ENCODE results near the gene USP5.

The USP5 gene

GRCh38 chr12:6839482-6840201 is 12.3 kb upstream of the USP5 start:
- no peak overlapping the region for H3K4me3 ChIP-seq (ENCODE audit: low read depth, low read length)
- TF ChIP-seq CTCF (IDR thresholded peaks at IDR 0.05; ENCODE audit: low read depth, low read length), result no peak
- in situ Hi-C loops (cut with HindIII; ENCODE audit: low sequenced_read_pairs), result no loop called here
- no peak for DNase-seq (ENCODE audit: low read depth, low spot score)

- no peak for DNase-seq (ENCODE audit: low read depth, low spot score)
- in situ Hi-C loops (cut with HindIII; ENCODE audit: low sequenced_read_pairs), result no loop called here
- TF ChIP-seq CTCF (IDR thresholded peaks at IDR 0.05; ENCODE audit: low read depth, low read length), result no peak
- H3K4me3 ChIP-seq (ENCODE audit: low read depth, low read length), result no peak overlapping the region
Observed at GRCh38 chr12:6840330-6840729, 11.6 kb upstream of the USP5 start.

GRCh38 chr12:6840761-6841515 is 11.0 kb upstream of the USP5 start, which contains the start of gene GNB3:
TSS of gene GNB3 (plus strand) at chr12:6840925. CDS start at chr12:6841288, 363 bp downstream.
- TF ChIP-seq CTCF (IDR thresholded peaks at IDR 0.05; ENCODE audit: low read depth, low read length), result no peak
- in situ Hi-C loops (cut with HindIII; ENCODE audit: low sequenced_read_pairs), result no loop called here
- H3K4me3 ChIP-seq (ENCODE audit: low read depth, low read length), result no peak within 1 kb of the TSS
- DNase-seq (ENCODE audit: low read depth, low spot score), result no peak

GRCh38 chr12:6842075-6842474 is 9.9 kb upstream of the USP5 start:
- no peak for DNase-seq (ENCODE audit: low read depth, low spot score)
- H3K4me3 ChIP-seq (ENCODE audit: low read depth, low read length), result no peak overlapping the region
- TF ChIP-seq CTCF (IDR thresholded peaks at IDR 0.05; ENCODE audit: low read depth, low read length), result no peak
- in situ Hi-C loops (cut with HindIII; ENCODE audit: low sequenced_read_pairs), result no loop called here

- in situ Hi-C loops (cut with HindIII; ENCODE audit: low sequenced_read_pairs), result no loop called here
- no peak overlapping the region for H3K4me3 ChIP-seq (ENCODE audit: low read depth, low read length)
- DNase-seq (ENCODE audit: low read depth, low spot score), result no peak
- TF ChIP-seq CTCF (IDR thresholded peaks at IDR 0.05; ENCODE audit: low read depth, low read length), result no peak
Observed at GRCh38 chr12:6843118-6843902, 8.6 kb upstream of the USP5 start.

- no peak for DNase-seq (ENCODE audit: low read depth, low spot score)
- in situ Hi-C loops (cut with HindIII; ENCODE audit: low sequenced_read_pairs), result no loop called here
- no peak for TF ChIP-seq CTCF (IDR thresholded peaks at IDR 0.05; ENCODE audit: low read depth, low read length)
- no peak overlapping the region for H3K4me3 ChIP-seq (ENCODE audit: low read depth, low read length)
Observed at GRCh38 chr12:6845395-6845794, 6.6 kb upstream of the USP5 start.

Measured in astrocyte of the spinal cord (primary cell).